ENCODE data around the gene SAMD4A. TPM values are rescaled to one million over a fixed set of nuclear protein-coding genes. Genes with fewer than 3 reads are reported as not detected.

The SAMD4A gene
- total RNA-seq, 1 experiment from 2014 or later, result 77.2 TPM

GRCh38 chr14:54713379-54713778, 146.5 kb downstream of the SAMD4A start:
- H3K9me3 ChIP-seq (ENCODE audit: low read length), result no peaks in the 10 kb centered on the region
- DNase-seq, result no peak
- no peaks in the 10 kb centered on the region for H4K20me1 ChIP-seq (ENCODE audit: insufficient read depth, low read depth, low read length)
- H3K79me2 ChIP-seq (ENCODE audit: low read length), result peaks cover 99% of the 10 kb centered on the region
- peaks cover 35% of the 10 kb centered on the region; the same call in 1 of the 2 replicates for H3K36me3 ChIP-seq (ENCODE audit: insufficient read depth, low read length)
- H2AFZ ChIP-seq (ENCODE audit: low read length), result no peak overlapping the region
- no peak overlapping the region for H3K9ac ChIP-seq (ENCODE audit: low read length)
- no peaks in the 10 kb centered on the region for H3K27me3 ChIP-seq (ENCODE audit: low read length)
- peaks cover 78% of the 10 kb centered on the region for H3K4me1 ChIP-seq (ENCODE audit: low read length)
- no peaks in the 10 kb centered on the region for H3K9me2 ChIP-seq (replicated peaks; ENCODE audit: insufficient read depth, low read length)
- no peak overlapping the region for H3K4me2 ChIP-seq (ENCODE audit: low read depth, low read length, poor library complexity, severe bottlenecking)
- peak overlapping the region; percentile 26; the same call in 1 of the 2 replicates for H3K27ac ChIP-seq (ENCODE audit: low read length)
- no peak overlapping the region for H3K4me3 ChIP-seq (ENCODE audit: low read length)

- Histone ChIP-seq H2AFZ (ENCODE audit: low read length) (no peak overlapping the region), H3K36me3 (ENCODE audit: insufficient read depth, low read length) (peaks cover 23% of the 10 kb centered on the region; the same call in 1 of the 2 replicates), H3K9me3 (ENCODE audit: low read length) (no peaks in the 10 kb centered on the region), H3K4me1 (ENCODE audit: low read length) (peaks cover 73% of the 10 kb centered on the region), H4K20me1 (ENCODE audit: insufficient read depth, low read depth, low read length) (no peaks in the 10 kb centered on the region), H3K9me2 (replicated peaks; ENCODE audit: insufficient read depth, low read length) (no peaks in the 10 kb centered on the region), H3K79me2 (ENCODE audit: low read length) (peaks cover 98% of the 10 kb centered on the region), H3K4me3 (ENCODE audit: low read length) (no peak overlapping the region), H3K4me2 (ENCODE audit: low read depth, low read length, poor library complexity, severe bottlenecking) (no peak overlapping the region), H3K27me3 (ENCODE audit: low read length) (no peaks in the 10 kb centered on the region), H3K9ac (ENCODE audit: low read length) (no peak overlapping the region), H3K27ac (ENCODE audit: low read length) (peak overlapping the region; percentile 12; the same call in 1 of the 2 replicates)
- no peak for DNase-seq
Observed at GRCh38 chr14:54715239-54715638, 148.3 kb downstream of the SAMD4A start.

GRCh38 chr14:54715811-54716210, 148.9 kb downstream of the SAMD4A start:
- Histone ChIP-seq H4K20me1 (ENCODE audit: insufficient read depth, low read depth, low read length) (no peaks in the 10 kb centered on the region), H2AFZ (ENCODE audit: low read length) (no peak overlapping the region), H3K27ac (ENCODE audit: low read length) (peak overlapping the region; percentile 12; the same call in 1 of the 2 replicates), H3K9me2 (replicated peaks; ENCODE audit: insufficient read depth, low read length) (no peaks in the 10 kb centered on the region), H3K4me1 (ENCODE audit: low read length) (peaks cover 73% of the 10 kb centered on the region), H3K4me2 (ENCODE audit: low read depth, low read length, poor library complexity, severe bottlenecking) (no peak overlapping the region), H3K9ac (ENCODE audit: low read length) (no peak overlapping the region), H3K9me3 (ENCODE audit: low read length) (no peaks in the 10 kb centered on the region), H3K4me3 (ENCODE audit: low read length) (no peak overlapping the region), H3K27me3 (ENCODE audit: low read length) (no peaks in the 10 kb centered on the region), H3K79me2 (ENCODE audit: low read length) (peaks cover 98% of the 10 kb centered on the region), H3K36me3 (ENCODE audit: insufficient read depth, low read length) (peaks cover 17% of the 10 kb centered on the region; the same call in 1 of the 2 replicates)
- no peak for DNase-seq

DNA sequence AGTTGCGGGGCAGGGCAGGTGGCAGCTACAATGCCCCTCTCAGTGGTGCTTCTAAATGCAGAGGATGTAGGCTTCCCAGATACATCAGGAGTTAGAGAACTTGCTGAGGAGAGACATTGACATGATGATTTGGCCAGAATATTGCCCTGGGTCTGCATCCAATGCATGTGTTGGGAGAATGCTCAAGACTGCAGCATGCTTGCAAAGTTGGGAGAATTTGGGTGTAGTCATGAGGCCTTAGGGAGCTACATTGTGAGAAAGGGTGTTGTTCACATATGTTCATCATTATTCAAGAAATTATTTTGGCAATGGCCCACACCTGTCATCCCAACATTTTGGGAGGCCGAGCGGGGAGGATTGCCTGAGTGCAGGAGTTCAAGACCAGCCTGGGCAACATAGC, 149.9 kb downstream of the SAMD4A start:
- Histone ChIP-seq H3K4me1 (ENCODE audit: low read length) (peaks cover 73% of the 10 kb centered on the region), H4K20me1 (ENCODE audit: insufficient read depth, low read depth, low read length) (no peaks in the 10 kb centered on the region), H3K27me3 (ENCODE audit: low read length) (no peaks in the 10 kb centered on the region), H3K4me3 (ENCODE audit: low read length) (no peak overlapping the region), H3K9me2 (replicated peaks; ENCODE audit: insufficient read depth, low read length) (no peaks in the 10 kb centered on the region), H2AFZ (ENCODE audit: low read length) (no peak overlapping the region), H3K27ac (ENCODE audit: low read length) (no peak overlapping the region), H3K9ac (ENCODE audit: low read length) (no peak overlapping the region), H3K4me2 (ENCODE audit: low read depth, low read length, poor library complexity, severe bottlenecking) (no peak overlapping the region), H3K36me3 (ENCODE audit: insufficient read depth, low read length) (peaks cover 10% of the 10 kb centered on the region; the same call in 1 of the 2 replicates), H3K9me3 (ENCODE audit: low read length) (no peaks in the 10 kb centered on the region), H3K79me2 (ENCODE audit: low read length) (peaks cover 98% of the 10 kb centered on the region)
- DNase-seq, result no peak

DNA sequence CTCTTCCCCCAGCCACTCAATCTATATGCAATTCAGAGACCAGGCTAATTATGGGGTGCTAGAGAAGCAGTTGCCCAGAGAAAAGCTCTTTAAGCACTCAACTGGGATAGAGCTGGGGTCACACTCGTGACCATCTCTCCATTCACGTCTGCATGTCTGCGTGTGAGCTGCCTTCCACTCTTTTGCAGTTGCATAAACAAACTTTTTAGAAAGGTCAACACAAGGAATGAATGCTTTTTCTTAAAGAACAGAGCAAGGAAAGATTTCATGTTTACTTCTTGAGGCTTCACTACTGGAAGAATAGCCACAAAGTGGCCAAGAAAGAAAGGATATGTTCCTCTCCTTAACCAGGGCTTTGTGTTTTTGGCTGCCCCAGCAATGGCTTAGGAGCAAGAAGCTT, 151.1 kb downstream of the SAMD4A start:
- Histone ChIP-seq H3K27me3 (ENCODE audit: low read length) (no peaks in the 10 kb centered on the region), H3K9ac (ENCODE audit: low read length) (no peak overlapping the region), H3K36me3 (ENCODE audit: insufficient read depth, low read length) (0 out of 2 replicates have a peak, but pooled peaks cover 5% of the 10 kb centered on the region), H3K4me3 (ENCODE audit: low read length) (no peak overlapping the region), H3K4me1 (ENCODE audit: low read length) (peaks cover 73% of the 10 kb centered on the region), H2AFZ (ENCODE audit: low read length) (no peak overlapping the region), H3K9me3 (ENCODE audit: low read length) (no peaks in the 10 kb centered on the region), H3K27ac (ENCODE audit: low read length) (0 out of 2 replicates have a peak overlapping the region, but pooled peaks have one; percentile 3), H3K4me2 (ENCODE audit: low read depth, low read length, poor library complexity, severe bottlenecking) (no peak overlapping the region), H4K20me1 (ENCODE audit: insufficient read depth, low read depth, low read length) (no peaks in the 10 kb centered on the region), H3K79me2 (ENCODE audit: low read length) (peaks cover 98% of the 10 kb centered on the region), H3K9me2 (replicated peaks; ENCODE audit: insufficient read depth, low read length) (no peaks in the 10 kb centered on the region)
- DNase-seq, result no peak

DNA sequence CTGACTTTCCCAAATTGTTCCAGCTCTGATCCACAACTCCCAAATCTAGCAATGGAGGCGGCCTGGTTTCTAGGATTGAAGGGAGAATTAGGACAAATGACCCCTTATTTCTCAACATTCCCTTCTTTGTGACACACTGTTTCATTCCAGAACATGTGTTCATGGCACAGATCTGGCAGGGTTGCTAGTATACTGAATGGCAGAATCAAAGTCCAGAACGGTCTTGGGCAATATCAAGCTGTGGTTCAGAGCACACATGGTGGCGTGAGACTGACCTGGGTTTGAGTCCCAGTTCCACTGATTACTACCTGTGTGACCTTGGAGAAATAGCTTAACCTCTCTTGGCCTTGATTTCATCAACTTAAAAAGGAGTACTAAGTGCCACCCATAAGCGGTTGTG, 152.5 kb downstream of the SAMD4A start:
- no peak for DNase-seq
- Histone ChIP-seq H3K9me2 (replicated peaks; ENCODE audit: insufficient read depth, low read length) (no peaks in the 10 kb centered on the region), H2AFZ (ENCODE audit: low read length) (no peak overlapping the region), H3K4me2 (ENCODE audit: low read depth, low read length, poor library complexity, severe bottlenecking) (no peak overlapping the region), H3K27ac (ENCODE audit: low read length) (no peak overlapping the region), H3K4me1 (ENCODE audit: low read length) (peaks cover 74% of the 10 kb centered on the region), H3K9me3 (ENCODE audit: low read length) (no peaks in the 10 kb centered on the region), H3K9ac (ENCODE audit: low read length) (no peak overlapping the region), H3K79me2 (ENCODE audit: low read length) (peaks cover 98% of the 10 kb centered on the region), H3K4me3 (ENCODE audit: low read length) (no peak overlapping the region), H3K27me3 (ENCODE audit: low read length) (no peaks in the 10 kb centered on the region), H3K36me3 (ENCODE audit: insufficient read depth, low read length) (0 out of 2 replicates have a peak, but pooled peaks cover under 1% of the 10 kb centered on the region), H4K20me1 (ENCODE audit: insufficient read depth, low read depth, low read length) (no peaks in the 10 kb centered on the region)

DNA sequence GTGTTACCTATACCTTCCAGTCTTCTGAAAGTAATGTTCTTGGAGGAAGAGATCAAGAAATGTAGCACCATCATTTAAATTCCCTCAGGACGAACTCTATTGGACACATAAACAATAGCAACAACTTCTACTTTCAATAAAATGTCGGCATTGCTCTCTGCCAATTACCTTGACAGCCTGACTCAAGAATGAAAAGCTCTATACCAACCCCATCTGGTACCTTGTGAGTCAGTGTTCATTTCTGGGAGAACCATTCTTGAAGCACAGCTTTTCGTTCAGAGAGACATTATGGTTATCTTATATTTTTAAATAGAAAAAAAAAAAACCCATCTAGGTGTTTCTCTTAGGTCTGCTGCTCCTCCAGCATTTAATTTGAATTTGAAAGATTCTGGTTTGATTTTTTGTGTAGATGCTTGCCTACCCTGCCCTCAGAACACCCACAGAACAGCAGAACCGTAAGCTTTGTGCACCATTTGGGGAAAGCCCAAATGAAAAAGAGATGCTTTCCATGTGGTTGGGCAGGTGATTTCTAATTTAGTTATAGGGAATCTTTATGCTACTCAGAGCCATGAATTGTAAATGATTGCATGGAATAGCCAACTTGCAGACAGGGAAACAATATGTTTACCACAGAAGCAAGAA, 156.0 kb downstream of the SAMD4A start:
- no peaks in the 10 kb centered on the region for H3K27me3 ChIP-seq (ENCODE audit: low read length)
- peak; percentile 82 for DNase-seq
- H3K4me1 ChIP-seq (ENCODE audit: low read length), result peaks cover 95% of the 10 kb centered on the region
- no peak overlapping the region for H3K9ac ChIP-seq (ENCODE audit: low read length)
- H3K9me3 ChIP-seq (ENCODE audit: low read length), result no peaks in the 10 kb centered on the region
- H4K20me1 ChIP-seq (ENCODE audit: insufficient read depth, low read depth, low read length), result no peaks in the 10 kb centered on the region
- H3K4me2 ChIP-seq (ENCODE audit: low read depth, low read length, poor library complexity, severe bottlenecking), result peak overlapping the region; percentile 10
- no peak overlapping the region for H3K4me3 ChIP-seq (ENCODE audit: low read length)
- no peaks in the 10 kb centered on the region for H3K36me3 ChIP-seq (ENCODE audit: insufficient read depth, low read length)
- no peak overlapping the region for H2AFZ ChIP-seq (ENCODE audit: low read length)
- H3K27ac ChIP-seq (ENCODE audit: low read length), result peak overlapping the region; percentile 9; the same call in 1 of the 2 replicates
- peaks cover 98% of the 10 kb centered on the region for H3K79me2 ChIP-seq (ENCODE audit: low read length)
- no peaks in the 10 kb centered on the region for H3K9me2 ChIP-seq (replicated peaks; ENCODE audit: insufficient read depth, low read length)

GRCh38 chr14:54724123-54724522, 157.2 kb downstream of the SAMD4A start:
- H3K4me2 ChIP-seq (ENCODE audit: low read depth, low read length, poor library complexity, severe bottlenecking), result no peak overlapping the region
- H3K79me2 ChIP-seq (ENCODE audit: low read length), result peaks cover 98% of the 10 kb centered on the region
- no peaks in the 10 kb centered on the region for H3K9me2 ChIP-seq (replicated peaks; ENCODE audit: insufficient read depth, low read length)
- no peaks in the 10 kb centered on the region for H4K20me1 ChIP-seq (ENCODE audit: insufficient read depth, low read depth, low read length)
- H2AFZ ChIP-seq (ENCODE audit: low read length), result no peak overlapping the region
- no peak for DNase-seq
- no peak overlapping the region for H3K4me3 ChIP-seq (ENCODE audit: low read length)
- peaks cover 100% of the 10 kb centered on the region for H3K4me1 ChIP-seq (ENCODE audit: low read length)
- H3K27me3 ChIP-seq (ENCODE audit: low read length), result no peaks in the 10 kb centered on the region
- H3K9ac ChIP-seq (ENCODE audit: low read length), result no peak overlapping the region
- no peaks in the 10 kb centered on the region for H3K9me3 ChIP-seq (ENCODE audit: low read length)
- no peak overlapping the region for H3K27ac ChIP-seq (ENCODE audit: low read length)
- no peaks in the 10 kb centered on the region for H3K36me3 ChIP-seq (ENCODE audit: insufficient read depth, low read length)

All from Karpas-422 (cell line).